HG03045 (cell line): Measurements from ENCODE around the gene RPL10.
A peak's percentile ranks its signal among the peaks of the same experiment; 100 is the strongest.

Source experiments
- ATAC-seq: cut with Tn5 transposase; IDR thresholded peaks from one replicate; pipeline ENCODE4 v1.9.1; 2021; ENCODE audit warnings: mild to moderate bottlenecking, moderate library complexity; ENCODE audit not compliant: unreplicated experiment

The RPL10 gene

DNA sequence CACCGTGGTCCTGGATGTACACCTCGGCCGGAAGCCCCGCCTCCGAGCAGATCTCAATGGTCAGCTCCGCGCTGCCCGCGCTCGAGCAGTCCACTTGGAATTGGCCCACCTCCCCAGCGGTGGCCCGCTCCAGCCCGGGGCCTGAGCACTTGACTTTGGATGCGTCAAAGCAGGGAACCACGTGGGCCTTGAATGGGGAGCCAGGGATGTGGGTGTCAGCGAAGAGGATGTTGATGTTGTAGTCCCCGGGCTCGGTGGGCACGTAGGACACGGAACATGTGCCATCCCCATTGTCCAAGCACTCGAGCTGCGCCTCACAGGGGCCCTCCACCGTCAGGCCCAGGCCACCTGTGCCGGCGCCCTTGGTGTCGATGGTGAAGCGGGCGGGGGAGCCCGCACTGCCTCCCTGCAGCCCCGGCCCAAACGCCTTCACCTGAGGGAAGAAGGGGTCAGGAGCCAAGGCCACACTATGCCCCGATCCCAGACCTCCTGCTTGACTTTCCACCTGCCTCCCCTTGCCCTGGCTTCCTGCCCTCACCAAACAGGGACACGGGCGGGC lies 37.9 kb upstream of the RPL10 start:
- no peak for ATAC-seq

DNA sequence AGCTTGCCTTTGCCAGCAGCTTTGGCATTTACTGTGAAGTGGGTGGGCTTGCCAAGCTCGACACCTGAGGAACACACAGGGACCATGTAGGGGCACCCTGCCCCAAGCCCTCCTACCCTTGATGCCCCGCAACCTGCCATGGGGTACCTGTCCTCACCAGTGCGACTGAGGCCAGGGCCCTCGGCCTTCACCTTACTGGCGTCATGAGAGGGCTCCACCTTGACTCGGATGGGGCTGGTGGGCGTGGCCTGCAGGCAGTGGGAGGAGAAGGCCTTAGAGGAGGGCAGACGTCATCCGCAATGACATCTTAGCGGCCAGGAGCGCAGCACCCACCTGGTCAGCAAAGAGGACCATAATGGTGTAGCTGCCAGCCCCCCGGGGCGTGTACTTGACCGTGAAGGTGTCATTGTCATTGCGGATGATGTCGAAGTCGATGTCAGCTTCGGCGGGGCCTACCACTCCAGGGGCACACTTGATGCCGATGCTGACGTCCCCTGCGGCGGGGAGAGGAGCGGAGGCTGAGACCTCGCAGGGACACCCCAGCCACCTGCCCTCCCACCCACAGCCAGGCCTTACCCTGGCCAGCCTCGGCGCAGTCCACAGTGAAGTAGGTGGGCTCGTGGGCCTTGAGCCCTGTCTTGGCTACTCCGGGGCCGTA lies 36.0 kb upstream of the RPL10 start:
- ATAC-seq: no peak

DNA sequence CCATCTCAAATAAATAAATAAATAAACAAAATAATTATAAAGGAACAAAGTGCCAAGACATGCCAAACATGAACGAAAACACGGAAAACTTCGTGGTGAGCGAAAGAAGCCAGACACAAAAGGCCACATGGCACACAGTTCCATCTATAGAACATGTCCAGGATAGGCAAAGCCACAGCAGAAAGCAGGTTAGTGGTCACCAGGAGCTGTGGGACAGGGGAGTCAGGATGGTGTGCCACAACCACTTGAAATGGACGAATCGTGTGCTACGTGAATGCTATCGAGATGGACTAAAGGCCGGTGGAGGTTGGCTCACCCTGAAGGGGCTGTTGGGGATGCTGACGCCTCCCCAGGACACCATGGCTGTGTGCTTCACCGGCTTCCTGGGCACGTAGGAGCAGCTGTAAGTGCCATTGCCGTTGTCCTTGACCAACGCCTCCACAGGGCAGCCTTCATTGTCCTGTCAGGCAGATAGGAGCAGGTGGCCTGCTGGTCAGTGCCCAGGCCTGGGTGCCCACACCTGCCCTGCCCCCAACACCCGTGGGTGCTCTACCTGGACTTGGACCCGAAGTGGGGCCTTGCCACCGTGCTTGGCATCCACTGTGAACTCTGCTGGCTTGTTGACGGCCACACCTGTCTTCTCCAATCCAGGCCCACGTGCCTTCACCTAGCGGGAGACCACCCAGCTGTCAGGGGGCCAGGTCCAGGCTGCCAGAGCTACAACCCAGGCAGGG lies 34.3 kb upstream of the RPL10 start:
- ATAC-seq: no peak

DNA sequence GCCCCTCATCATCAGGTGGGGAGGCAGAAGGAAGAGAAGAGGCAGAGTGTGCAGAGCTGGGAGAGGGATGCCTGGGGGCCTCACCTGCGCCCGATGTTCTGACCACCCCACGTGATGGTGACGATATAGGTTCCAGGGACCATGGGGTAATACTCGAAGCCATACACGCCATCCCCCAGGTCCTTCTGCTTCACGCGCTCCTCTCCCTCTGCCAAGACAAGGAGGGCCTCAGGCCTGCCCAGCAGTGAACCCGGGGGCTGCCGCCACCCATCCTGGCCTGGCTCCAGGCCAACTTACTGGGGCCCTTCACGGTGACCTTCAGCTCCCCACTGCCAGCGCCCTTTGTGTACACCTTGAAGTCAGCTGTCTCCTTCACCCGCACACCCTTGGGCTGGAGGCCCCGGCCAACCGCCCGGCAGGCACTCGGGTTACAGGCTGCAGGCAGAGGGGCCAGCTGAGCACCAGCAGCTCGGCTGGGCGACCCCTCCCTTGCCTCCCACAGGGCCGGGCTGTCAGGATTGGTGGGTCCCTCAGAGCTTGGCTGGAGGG lies 33.1 kb upstream of the RPL10 start:
- no peak for ATAC-seq

- ATAC-seq: no peak
Measured at GRCh38 chrX:154365997-154366665, 32.0 kb upstream of the RPL10 start.

DNA sequence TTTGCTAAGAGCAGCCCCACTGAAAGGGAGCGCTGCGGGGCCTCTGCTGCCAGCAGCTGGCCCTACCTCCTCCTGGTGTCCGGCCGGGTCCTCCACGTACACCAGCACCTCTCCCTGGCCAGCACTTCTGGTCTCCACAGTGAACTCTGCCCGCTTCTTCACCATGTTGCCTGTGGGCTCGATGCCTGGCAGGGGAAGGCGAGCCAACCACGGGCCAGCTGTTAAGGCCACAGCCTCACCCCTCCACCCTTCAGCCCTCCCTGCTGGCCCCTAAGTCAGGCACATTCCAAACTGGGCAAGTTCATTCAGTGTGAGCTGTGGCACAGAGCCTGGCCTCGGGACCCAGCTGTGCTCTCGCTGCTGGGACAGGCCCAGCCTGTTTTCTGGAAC lies 31.5 kb upstream of the RPL10 start:
- no peak for ATAC-seq

DNA sequence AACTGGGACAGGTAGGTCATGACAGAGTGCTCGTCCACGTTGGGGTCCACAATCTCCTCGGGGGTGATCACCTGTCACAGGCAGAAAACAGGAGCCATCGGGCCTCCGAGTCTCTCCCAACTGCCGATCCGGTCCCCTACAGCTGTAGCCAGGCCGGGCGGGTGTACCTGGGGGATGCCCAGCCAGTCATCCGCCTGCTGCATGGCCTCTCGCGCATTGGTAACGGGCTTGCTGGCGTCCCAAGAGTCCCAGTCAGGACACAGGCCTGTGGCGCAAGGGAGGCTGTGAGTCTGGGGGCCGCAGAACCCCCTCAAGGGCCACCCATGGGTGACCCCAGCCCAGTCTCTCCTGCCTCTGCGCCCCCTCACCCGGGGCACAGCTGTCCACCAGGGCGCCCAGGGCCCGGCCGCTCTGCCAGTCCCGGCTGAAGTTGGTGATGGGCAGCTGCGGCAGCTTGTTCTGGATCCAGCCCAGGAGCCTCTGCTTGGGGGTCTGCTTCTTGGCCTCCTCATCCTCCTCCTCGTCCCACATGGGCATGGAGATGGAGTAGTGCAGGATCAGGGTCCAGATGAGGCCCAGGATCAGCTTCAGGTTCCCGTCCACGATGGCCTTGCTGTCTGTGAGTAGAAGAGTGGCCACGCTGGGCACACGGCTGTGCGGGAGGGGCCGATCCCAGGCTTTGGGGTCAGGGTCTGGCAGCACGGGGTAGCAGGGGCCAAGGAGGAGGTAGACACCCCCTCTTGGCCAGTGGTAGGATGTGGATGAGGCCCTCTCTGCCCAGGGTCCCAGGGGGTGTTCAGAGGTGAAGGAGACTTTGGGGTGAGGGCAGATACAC lies 30.5 kb upstream of the RPL10 start:
- ATAC-seq: no peak

DNA sequence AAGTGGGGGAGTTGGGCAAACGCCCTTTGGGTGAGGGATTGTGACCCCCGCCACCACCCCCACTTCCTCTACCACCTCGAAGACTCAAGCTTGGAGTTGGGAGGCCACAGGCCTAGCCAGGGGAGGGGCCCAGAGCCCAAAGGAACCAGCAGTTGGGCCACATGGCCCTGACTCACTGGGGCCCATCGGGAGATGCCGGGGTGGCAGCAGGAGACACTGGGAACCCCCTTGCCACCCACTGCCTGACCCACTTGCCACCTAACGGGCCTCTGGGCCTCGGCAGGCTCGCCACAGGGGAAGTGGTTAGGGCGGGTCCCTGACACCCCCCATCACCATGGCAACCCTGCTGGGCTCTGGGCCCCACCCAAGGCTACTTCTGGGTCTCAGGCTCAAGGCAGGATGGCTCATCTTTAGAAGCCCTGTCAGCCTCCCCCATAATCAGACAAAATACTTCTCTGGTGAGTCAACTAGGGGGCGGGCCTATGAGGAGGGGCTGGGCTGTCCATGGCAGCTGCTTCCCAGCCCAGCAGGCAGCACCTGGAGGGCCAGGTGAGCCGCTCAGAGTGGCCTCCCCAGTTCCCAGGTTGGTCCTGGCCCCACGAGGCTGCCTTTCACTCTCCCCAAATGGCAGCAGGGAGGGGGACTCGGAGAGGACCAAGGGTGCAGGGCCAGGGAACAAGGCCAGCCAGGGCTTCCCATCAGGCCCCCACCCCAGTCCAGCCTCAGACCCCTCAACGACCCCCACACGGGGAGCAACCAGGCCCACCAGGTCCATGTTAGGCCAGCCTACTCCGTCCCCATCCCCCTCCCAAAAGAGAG lies 29.3 kb upstream of the RPL10 start:
- ATAC-seq: peak; percentile 31

DNA sequence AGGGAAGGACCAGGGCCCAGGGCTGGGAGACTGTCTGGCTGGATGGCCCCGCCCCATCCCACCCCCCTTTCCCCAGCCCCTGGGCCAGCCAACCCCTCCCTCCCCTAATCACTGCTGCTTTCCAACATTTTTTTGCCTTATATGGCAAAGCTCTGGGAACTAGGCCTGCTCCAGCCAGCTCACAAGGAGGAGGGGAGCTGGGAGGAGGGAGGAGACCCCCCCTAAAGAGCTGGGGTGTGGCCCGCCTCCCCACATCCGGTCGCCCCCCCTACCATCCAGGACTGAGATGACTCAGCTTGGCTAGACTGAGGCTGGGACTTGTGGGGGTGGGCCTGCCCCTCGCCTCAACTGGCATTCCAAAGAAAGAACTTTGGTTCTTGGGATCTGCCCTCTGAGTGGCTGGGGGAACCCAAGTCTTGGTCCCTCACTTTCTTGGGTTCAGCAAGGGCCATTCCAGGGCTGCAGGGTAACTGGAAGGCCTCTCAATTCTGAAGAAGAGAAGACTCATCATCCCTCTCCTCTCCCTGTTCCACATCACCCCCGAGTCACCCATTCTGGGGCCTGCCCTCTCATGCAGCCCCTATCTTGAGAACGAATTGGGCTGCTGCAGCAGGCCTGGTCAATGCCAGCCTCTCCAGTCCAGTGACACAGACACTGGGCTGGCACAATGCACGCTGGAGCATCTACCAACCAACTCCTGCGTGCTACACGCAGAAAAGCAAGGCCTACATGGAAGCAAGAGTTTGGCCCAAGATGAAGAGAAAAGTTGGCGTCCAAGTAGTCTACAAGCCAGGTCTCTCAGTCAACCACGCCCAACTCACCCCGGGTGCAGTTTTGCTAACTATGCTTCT lies 28.5 kb upstream of the RPL10 start:
- ATAC-seq: no peak

- ATAC-seq: no peak
Measured at GRCh38 chrX:154370300-154371016, 27.7 kb upstream of the RPL10 start.

GRCh38 chrX:154371017-154371788 lies 27.0 kb upstream of the RPL10 start:
- ATAC-seq: peak; percentile 54

- ATAC-seq: no peak
Measured at GRCh38 chrX:154371789-154372300, 26.3 kb upstream of the RPL10 start.

DNA sequence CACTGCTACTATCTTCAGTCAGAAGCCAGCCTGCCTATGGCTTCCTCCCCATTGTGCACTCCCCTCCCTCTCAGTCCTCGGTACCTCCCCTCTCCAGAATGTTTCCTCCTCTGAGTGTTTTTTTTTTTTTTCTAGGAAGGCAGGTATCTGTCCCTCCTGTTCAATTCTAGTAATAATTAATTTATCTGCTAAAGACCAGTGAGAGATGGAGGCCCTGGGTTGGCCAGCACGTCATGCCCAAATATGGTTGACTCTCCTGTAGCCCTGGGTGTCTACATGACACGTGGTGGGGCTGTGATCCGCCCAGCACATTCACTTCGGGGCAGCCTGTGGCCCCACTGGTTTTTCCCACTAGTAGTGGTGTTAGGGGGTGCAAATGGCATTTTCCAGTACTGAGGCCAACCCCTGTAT lies 25.6 kb upstream of the RPL10 start:
- ATAC-seq: no peak

- ATAC-seq: no peak
Measured at GRCh38 chrX:154373340-154374306, 24.6 kb upstream of the RPL10 start.

DNA sequence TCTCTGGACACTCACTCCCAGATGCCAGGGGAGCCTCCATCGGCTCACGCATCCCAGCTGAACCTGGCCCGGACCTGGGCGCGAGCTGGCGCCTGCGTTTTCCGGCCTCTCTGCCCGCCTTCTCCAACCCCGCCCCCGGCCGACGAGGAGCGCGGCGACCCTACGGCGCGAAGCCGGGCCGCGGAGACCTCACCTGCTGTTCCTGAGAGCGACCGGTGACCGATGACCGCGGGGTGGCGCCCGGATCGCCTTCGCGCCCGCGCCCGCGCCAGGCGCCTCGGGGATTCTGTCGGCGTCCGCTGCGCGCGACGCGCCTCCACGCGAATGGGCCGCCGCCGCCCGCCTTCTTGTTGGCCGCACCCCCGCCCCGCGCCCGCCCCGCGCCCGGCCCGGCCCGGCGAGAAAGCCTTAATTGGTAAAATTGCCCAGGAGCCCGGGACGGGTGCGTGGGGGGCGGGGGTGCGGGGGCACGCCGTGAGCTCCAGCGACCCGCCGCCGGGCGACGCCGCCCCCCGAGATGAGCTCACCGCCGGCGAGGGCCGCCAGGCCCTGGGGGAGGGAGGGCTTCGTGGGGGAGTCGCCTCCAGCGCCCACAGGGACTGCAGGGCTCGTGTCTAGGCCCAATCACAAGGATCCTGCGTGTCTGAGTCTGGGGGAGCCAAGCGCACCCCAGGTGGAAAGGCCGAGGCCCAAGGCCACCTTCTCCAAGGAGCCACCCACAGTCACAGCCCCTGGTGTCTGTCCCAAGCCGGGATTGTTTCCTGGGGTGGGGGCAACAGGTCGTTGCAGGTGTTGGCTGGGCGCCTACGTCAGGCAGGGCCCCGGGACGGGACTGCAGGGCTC lies 23.6 kb upstream of the RPL10 start, which contains the start of gene FLNA:
Gene FLNA, minus strand, starts transcription at position 322 of the 843 bp plus-strand sequence. CDS start 3,389 bp downstream, outside the sequence.
- no peak for ATAC-seq
